Measurements from ENCODE around the gene AGPS.

AGPS gene

DNA sequence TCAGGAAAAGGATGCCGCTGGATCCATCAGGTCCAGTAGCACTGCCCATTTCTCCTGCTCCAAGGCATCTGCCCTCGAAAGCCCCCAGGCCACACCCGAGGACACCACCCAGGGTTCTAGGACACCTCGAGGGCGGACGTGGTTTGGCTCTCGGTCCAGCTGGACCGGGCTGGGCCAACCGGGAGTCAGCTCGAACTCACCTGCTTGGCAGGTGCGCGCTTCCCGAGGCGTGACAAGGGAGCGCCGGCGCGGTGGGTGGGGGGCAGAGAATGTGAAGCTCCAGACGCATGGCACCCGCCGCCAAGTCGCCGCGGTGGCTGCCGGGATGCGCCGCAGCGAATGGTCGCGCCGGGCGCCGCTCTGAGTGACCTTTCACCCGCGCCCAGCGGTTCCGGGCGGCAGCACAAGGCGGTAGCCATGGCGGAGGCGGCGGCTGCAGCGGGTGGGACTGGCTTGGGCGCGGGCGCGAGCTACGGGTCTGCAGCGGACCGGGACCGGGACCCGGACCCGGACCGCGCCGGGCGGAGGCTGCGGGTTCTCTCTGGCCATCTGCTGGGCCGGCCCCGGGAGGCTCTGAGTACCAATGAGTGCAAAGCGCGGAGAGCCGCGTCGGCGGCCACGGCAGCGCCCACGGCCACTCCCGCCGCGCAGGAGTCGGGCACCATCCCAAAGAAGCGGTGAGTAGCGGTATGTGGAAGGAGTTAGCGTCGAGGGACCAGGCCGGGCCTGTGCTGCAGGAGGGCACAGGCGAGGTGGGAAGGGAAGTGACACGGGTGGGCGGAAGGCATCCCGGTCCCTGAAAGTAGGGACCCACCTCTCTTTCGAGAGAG, at the start of gene AGPS:
AGPS (plus strand) TSS at position 401 of the 830 bp plus-strand sequence; CDS start at position 418, 17 bp downstream.
- TF ChIP-seq GATA3 (IDR thresholded peaks at IDR 0.05; ENCODE audit: low read depth, low read length): no peak

DNA sequence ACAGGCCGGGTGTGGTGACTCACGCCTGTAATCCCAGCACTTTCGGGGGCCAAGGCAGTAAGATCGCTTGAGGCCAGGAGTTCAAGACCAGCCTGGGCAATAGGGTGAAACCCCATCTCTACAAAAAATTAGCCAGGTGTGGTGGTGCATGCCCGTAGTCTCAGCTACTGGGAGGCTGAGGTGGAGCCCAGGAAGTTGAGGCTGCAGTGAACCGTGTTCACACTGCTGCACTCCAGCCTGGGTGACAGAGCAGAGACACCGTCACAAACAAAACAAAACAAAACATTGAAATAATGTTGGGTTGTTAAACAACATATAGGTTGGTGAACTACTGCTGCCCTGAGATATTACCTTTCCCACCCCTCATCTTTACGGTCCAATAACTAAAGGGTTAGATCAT, 48.8 kb upstream of the AGPS start:
- no peak for TF ChIP-seq GATA3 (IDR thresholded peaks at IDR 0.05; ENCODE audit: low read depth, low read length)
- TF ChIP-seq GATA2 (IDR thresholded peaks at IDR 0.05; ENCODE audit: low read depth, low read length): no peak

DNA sequence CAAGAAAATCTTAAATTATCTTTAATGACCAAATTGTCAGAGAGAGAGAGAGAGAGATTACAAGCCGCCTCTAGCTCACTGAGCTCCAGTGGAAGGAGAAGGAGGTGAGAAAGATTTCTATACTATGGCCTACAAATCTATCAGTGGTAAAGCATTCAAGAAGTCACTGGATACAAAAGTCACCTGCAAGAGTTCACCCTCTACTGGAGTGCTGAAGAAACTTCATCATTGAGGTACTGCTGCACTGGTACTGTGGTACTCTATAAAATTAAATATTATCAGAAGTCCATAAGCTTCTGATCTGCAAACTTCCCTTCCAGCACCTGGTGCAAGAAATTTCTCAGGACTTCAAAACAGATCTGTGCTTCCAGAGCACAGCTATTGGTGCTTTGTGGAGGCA, 48.3 kb upstream of the AGPS start:
- TF ChIP-seq GATA3 (IDR thresholded peaks at IDR 0.05; ENCODE audit: low read depth, low read length) (no peak), GATA2 (IDR thresholded peaks at IDR 0.05; ENCODE audit: low read depth, low read length) (no peak)

DNA sequence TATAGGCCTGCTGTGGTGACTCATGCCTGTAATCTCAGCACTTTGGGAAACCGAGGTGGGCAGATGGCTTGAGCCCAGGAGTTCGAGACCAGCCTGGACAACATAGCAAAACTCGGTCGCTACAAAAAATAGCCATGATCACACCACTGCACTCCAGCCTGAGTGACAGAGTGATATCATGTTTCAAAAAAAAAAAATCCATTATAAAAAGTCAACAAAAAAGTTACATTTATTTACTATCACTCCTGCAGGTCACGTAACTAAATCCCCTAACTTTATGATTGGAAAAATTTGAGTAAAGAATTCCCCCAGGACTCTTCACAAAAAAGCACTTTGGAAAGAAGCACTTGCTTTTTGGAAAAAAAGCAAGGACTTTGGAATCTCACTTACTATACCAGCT, 46.4 kb upstream of the AGPS start:
- TF ChIP-seq GATA3 (IDR thresholded peaks at IDR 0.05; ENCODE audit: low read depth, low read length) (no peak), GATA2 (IDR thresholded peaks at IDR 0.05; ENCODE audit: low read depth, low read length) (no peak)

DNA sequence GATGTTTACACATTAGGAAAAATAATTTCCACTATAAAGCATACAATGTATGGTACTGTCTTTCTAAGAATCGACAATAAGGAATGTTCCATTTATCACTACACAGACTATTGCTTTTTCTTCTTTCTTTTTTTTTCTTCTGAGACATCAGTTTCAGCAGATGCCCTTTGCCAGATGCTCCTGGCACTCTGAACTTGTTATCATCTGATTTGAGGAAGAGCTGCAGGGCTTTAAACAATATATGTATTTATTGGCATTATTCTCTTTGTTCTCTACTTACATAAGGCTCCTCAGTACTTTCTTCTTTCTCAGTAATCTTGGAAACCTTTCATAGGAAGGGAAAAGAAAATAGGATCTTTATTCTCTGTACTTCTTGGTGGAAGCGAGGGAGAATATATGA, 45.0 kb upstream of the AGPS start:
- TF ChIP-seq GATA3 (IDR thresholded peaks at IDR 0.05; ENCODE audit: low read depth, low read length) (no peak), GATA2 (IDR thresholded peaks at IDR 0.05; ENCODE audit: low read depth, low read length) (no peak)

DNA sequence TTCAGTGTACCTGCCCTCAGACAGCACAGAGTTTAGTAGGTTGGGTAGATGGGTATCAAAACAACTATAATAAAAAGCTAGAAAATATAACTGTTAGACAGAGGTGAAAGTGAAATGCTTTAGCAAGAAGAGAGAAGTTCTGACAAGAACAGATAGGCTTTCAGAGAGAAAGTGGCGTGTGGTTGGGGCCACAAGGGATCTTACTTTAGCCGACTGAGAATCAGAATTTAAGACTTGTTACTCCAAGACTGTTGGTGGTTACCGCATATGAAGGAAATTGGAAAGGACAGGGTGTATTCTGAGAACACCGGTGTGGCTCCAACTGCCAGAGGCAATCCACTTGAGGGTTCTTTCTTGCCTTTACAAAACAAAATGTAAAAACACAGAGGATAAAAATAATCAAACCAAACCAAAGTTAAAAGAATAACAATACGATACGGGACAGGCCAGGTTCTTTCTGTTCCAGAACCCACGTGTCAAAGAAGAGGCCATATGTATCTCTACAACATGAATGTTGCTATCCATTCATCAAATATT, 44.4 kb upstream of the AGPS start:
- TF ChIP-seq GATA3 (IDR thresholded peaks at IDR 0.05; ENCODE audit: low read depth, low read length): no peak
- TF ChIP-seq GATA2 (IDR thresholded peaks at IDR 0.05; ENCODE audit: low read depth, low read length): no peak

DNA sequence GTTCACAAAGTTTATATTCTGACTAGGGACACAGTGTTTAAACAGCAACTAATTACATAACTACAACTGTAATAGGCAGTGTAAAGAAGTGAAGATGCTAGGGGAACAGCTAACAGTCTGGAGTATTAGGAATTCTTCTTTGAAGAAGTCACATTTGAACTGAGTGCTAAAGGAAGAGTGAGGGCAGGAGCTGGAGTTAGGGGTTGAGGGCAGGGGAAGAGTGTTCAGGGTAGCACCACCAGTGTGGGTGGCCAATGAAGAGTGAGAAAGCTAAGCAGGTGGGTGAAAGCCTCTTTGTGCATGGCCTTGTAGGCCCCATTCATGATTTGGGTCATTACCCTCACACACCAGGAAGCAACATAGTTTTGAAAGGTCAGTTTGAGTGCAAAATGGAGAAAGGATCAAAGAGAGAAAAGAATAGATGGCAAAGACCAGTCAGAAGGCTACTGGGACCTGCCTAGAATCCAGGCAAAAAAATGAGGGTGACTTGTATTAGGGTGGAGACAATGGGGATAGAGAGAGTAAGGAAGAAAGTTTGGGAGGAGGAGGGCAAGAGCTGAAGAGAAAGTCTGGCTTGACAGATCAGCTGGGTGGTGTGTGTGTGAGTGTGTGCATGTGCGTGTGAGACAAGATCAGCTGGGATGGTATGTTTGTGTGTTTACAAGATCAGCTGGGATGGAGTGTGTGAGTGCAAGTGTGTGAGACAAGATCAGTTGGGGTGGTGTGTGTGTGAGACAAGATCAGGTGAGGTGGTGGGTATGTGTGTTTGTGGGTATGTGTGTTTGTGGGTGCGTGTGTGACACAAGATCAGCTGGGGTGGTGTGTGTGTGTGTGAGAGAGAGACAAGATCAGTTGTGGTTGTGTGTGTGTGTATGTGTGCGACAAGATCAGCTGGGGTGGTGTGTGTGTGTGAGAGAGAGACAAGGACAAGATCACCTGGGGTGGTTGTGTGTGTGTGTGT, 43.6 kb upstream of the AGPS start:
- TF ChIP-seq GATA2 (IDR thresholded peaks at IDR 0.05; ENCODE audit: low read depth, low read length) (no peak), GATA3 (IDR thresholded peaks at IDR 0.05; ENCODE audit: low read depth, low read length) (no peak)

DNA sequence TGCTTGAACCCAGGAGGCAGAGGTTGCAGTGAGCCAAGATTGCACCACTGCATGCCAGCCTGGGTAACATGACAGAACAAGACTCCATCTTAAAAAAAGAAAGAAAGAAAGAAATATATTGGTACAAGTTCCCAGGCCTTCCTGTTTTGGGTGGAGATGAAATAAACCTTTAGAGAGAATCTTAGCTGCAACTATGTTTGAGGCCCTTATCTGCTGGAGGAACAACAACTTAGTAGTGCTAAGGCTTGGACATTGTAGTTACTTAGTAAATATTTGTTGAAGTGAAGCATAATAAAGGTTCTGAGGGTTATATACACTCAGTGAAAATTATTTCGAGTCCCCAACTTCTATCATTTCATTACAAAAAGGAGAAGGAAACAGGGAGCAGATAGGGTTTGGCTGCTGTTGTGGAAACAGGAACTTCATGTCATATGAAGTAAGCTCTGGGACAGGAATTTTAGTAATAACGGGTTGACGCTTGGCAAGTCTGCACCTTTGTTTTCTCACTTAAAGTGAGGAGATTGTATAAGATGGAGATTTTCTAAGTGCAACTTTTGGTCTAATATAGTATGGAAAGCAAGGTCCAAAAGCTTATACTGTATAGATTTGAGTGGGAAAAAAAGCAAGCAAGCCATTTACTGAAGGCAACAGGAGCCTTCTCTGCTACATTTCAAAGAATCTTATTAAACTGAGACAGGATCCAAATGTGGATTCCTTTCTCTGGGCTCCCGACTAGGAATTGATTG, 40.0 kb upstream of the AGPS start:
- TF ChIP-seq GATA2 (IDR thresholded peaks at IDR 0.05; ENCODE audit: low read depth, low read length) (no peak), GATA3 (IDR thresholded peaks at IDR 0.05; ENCODE audit: low read depth, low read length) (no peak)

DNA sequence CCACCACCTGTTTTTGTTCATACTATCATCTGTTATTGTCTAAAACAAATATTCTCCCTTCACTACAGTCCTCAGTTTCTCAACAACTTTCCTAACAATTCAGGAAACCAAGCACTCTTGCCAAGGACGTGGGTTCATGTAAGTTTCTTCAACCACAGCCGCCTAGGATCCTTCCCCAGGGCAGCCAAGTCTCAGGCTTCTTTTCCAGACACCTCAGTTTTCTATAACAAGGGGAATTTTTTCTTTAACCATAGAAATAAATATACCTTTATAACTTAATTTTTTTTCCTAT, 39.4 kb upstream of the AGPS start:
- TF ChIP-seq GATA2 (IDR thresholded peaks at IDR 0.05; ENCODE audit: low read depth, low read length) (no peak), GATA3 (IDR thresholded peaks at IDR 0.05; ENCODE audit: low read depth, low read length) (no peak)

DNA sequence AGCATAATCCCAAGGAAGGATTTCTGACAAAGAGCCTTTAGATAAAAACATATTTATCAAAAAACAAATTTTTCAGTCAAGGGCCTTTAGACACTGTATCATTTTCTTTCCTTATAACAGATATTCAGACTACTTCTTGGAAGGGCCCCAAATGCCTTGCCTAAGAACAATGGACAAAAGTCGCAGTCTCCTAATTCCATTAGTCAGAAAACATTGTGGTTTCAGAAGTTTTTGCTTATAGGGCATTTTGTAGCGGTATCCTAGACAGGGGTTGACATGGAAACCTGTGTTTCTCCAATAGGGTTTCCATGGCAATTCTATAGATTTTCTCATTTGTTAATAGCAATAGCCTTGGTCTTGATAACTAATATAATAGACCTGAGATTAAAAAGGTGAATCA, 36.7 kb upstream of the AGPS start:
- TF ChIP-seq GATA3 (IDR thresholded peaks at IDR 0.05; ENCODE audit: low read depth, low read length): no peak
- no peak for TF ChIP-seq GATA2 (IDR thresholded peaks at IDR 0.05; ENCODE audit: low read depth, low read length)

DNA sequence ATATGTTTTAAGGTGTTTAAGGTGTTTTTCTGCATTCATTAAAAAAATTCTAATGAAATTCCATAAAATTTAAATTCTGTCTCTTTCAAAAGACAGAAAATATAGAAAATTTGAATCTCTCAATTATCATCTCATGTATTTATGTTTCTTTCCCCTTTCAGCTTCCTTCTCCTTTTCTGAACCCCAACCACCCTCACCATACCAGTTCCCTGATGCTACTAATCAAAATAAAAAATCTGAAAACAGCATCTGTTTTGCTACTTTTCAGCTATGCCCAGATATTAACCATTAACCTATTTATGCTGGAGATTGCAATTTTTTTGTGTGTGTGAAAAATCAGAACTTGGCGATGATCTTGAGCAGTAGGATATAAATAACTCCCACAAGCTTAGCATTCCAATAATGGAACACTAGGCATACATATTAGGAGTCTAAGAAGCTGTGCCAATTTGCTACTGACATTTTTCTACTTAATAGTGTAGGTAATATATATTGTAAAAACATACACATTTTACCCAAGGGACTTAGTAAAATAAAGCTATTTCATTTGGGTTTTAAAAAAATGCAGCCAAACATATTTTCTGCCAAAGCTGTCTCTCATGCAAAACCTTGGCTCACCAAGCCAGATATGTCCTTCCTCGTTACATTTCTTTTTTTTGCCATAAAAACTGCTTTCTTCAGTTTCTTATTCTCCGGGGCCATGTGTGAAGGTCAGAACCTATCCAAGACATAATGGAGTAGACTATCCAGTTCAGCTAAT, 32.6 kb upstream of the AGPS start:
- TF ChIP-seq GATA3 (IDR thresholded peaks at IDR 0.05; ENCODE audit: low read depth, low read length) (no peak), GATA2 (IDR thresholded peaks at IDR 0.05; ENCODE audit: low read depth, low read length) (no peak)

DNA sequence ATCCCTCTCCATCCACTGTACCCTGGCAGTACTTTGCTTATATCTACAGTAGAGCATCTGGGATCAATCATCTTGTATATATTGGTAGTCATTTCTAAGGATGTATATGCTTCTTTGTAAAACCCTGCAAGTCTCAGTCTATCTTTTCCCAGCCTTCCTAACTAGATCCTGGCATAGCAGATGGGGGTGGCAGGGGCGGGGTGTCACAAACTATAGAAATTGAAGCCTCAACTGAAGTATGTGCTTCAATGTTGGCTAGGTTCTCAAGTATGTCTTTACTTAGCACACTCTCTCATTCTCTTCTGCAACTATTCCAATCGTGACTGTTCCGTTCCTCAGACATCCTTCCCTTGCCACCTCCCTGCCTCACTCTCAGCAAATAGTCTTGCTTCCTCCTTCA, 30.1 kb upstream of the AGPS start:
- TF ChIP-seq GATA3 (IDR thresholded peaks at IDR 0.05; ENCODE audit: low read depth, low read length): no peak
- TF ChIP-seq GATA2 (IDR thresholded peaks at IDR 0.05; ENCODE audit: low read depth, low read length): no peak

DNA sequence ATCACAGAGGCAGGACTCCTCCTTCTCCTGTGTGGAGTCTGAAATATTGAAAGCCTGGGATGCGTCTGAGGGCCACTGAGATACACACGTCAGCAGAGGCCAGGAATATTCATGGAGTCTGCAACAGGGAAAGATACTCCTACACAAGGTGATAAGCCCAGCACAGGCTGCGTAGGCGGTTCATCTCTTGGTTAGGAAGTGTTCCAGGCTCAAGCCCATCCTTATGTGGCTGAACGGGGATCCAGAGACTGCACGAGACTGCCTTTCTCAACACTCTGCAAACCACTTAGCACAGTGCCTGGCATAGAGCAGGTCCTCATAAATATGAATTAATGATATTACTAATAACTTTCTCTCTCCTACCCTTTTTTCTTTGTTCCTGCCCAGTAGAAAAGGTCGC, 29.2 kb upstream of the AGPS start:
- TF ChIP-seq GATA3 (IDR thresholded peaks at IDR 0.05; ENCODE audit: low read depth, low read length) (no peak), GATA2 (IDR thresholded peaks at IDR 0.05; ENCODE audit: low read depth, low read length) (no peak)

All from SH-SY5Y (cell line).